ENCODE data around the gene TMEM44. TPM values are rescaled to one million over a fixed set of nuclear protein-coding genes. Genes with fewer than 3 reads are reported as not detected.

The TMEM44 gene
- total RNA-seq, 1 experiment from 2014 or later, result 13.7 TPM

- TF ChIP-seq PREB (CRISPR knock-in tag; IDR thresholded peaks at IDR 0.05; ENCODE audit: borderline replicate concordance), result no peak
- TF ChIP-seq USF2 (CRISPR knock-in tag; IDR thresholded peaks at IDR 0.05), result no peak
- no peak for TF ChIP-seq FOXP4 (CRISPR knock-in tag; IDR thresholded peaks at IDR 0.05)
- no peak for TF ChIP-seq IRF2 (CRISPR knock-in tag; IDR thresholded peaks at IDR 0.05; ENCODE audit: borderline replicate concordance, low read depth)
- TF ChIP-seq ZSCAN18 (CRISPR knock-in tag; IDR thresholded peaks at IDR 0.05), result no peak
- no peak for TF ChIP-seq ZBTB21 (CRISPR knock-in tag; IDR thresholded peaks at IDR 0.05; ENCODE audit: borderline replicate concordance)
- TF ChIP-seq GRHL2 (CRISPR knock-in tag; IDR thresholded peaks at IDR 0.05; ENCODE audit: insufficient replicate concordance, severe bottlenecking), result no peak
- TF ChIP-seq SOX15 (CRISPR knock-in tag; IDR thresholded peaks at IDR 0.05), result no peak
- no peak for TF ChIP-seq MLX (CRISPR knock-in tag; IDR thresholded peaks at IDR 0.05)
These were observed 62.3 kb downstream of the TMEM44 start (continued) for GRCh38 chr3:194570898-194571297.

- ATAC-seq, result no peak
- Mint-ChIP-seq H3K4me1 (peaks cover 8% of the 10 kb centered on the region; the same call in 1 of the 2 replicates), H3K27ac (no peak overlapping the region), H3K27me3 (ENCODE audit: low read depth) (no peaks in the 10 kb centered on the region), H3K36me3 (no peaks in the 10 kb centered on the region), H3K9me3 (no peaks in the 10 kb centered on the region), H3K4me3 (no peak overlapping the region)
- ChIA-PET CTCF (no interaction called here), POLR2A (interaction anchor here (0.6 kb wide), 1 partner anchor 10 kb away, joined by 3 read pairs; no protein-coding TSS in a partner anchor)
- TF ChIP-seq AFF4 (CRISPR knock-in tag; IDR thresholded peaks at IDR 0.05; ENCODE audit: borderline replicate concordance), result no peak
- TF ChIP-seq TEAD4 (CRISPR knock-in tag; IDR thresholded peaks at IDR 0.05), result no peak
- TF ChIP-seq GRHL2 (CRISPR knock-in tag; IDR thresholded peaks at IDR 0.05; ENCODE audit: insufficient replicate concordance, severe bottlenecking), result no peak
- TF ChIP-seq PRRX2 (CRISPR knock-in tag; IDR thresholded peaks at IDR 0.05), result no peak
- no peak for TF ChIP-seq CTCF (IDR thresholded peaks at IDR 0.05)
- TF ChIP-seq FOXP4 (CRISPR knock-in tag; IDR thresholded peaks at IDR 0.05), result no peak
- TF ChIP-seq ATF3 (CRISPR knock-in tag; conservative IDR thresholded peaks at IDR 0.05), result no peak
- no peak for TF ChIP-seq ZNF317 (CRISPR knock-in tag; IDR thresholded peaks at IDR 0.05; ENCODE audit: borderline replicate concordance, low read depth)
- no peak for DNase-seq (ENCODE audit: low spot score)
These were observed 63.0 kb downstream of the TMEM44 start for GRCh38 chr3:194570235-194570634.

Measured in WTC11 (cell line).